Suppressor macrophage treated with lipopolysaccharide for 4 hours (primary cell): Measurements from ENCODE around the gene SPECC1.
A peak's percentile ranks its signal among the peaks of the same experiment; 100 is the strongest.
"Not testable (repeated sequence)": the region's sequence is repeated elsewhere in the genome, so short reads cannot be mapped to it uniquely, and the experiment has no call there.

ENCODE experiments used
- DNase-seq: peaks from one replicate; pipeline ENCODE4 v3.0.0-alpha.2; 2020

The SPECC1 gene

DNA sequence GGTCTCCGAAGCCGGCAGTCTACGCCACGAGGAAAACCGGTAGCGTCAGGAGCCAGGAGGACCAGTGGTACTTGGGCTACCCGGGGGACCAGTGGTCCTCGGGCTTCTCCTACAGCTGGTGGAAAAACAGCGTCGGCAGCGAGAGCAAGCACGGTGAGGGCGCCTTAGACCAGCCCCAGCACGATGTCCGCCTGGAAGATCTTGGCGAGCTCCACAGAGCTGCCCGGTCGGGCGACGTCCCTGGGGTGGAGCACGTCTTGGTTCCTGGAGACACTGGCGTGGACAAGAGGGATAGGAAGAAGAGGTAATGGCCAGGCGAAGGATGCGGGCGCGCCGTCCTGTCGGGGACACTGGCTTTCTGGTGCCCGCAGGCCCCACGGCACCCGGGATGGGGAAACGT, 312.2 kb downstream of the SPECC1 start:
- DNase-seq: not testable (repeated sequence)

DNA sequence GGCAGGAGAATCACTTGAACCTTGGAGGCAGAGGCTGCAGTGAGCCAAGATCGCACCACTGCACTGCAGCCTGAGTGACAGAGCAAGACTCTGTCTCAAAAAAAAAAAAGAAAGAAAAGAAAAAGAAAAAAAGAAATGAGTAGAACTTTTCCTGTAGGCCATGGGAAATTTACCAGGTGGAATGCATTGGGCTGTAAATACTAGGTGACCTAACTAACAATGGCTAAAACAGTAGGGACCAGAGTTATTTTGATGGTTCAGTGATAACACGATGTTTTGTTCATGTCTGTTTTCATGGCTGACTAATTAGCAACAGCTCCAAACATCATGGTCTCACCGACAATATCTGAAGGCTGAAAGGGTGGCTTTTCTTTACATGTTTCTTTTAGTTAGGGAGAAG, 318.6 kb downstream of the SPECC1 start:
- not testable (repeated sequence) for DNase-seq

DNA sequence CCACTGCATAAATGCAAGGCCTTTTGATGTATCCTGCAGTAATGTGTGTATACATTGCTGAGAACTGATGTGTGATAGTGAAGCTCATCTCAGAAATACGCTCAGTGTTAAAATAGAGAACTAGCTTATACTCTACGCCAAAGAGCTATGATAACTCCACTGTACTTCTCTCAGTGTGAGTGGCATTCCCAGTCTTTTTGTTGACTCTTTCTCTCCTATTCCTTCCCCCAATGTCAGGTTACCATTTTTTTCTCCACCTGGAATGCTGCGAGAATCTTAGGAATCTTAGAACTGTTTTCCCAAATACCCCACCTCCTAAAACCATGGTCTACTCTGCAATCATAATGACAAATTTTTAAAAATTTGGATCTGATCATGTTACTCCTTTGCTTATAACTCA, 342.2 kb downstream of the SPECC1 start:
- DNase-seq: not testable (repeated sequence)

DNA sequence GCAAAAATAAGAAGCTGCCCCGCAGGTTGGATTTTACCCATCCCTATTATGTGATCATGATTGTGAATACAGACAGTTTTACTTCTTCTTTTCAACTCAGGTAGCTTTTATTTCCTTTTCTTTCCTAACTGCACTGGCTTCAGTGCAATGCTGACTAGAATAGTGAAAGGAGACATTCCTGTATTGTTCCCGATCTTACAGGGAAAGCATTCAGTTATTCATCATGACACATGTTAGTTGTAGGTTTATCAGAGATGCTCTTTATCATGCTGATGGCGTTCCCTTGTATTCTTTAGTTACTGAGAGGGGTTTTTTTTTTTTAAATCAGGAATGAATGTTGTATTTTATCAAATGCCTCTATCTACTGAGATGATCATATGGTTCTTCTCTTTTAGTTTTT, 343.4 kb downstream of the SPECC1 start:
- not testable (repeated sequence) for DNase-seq

DNA sequence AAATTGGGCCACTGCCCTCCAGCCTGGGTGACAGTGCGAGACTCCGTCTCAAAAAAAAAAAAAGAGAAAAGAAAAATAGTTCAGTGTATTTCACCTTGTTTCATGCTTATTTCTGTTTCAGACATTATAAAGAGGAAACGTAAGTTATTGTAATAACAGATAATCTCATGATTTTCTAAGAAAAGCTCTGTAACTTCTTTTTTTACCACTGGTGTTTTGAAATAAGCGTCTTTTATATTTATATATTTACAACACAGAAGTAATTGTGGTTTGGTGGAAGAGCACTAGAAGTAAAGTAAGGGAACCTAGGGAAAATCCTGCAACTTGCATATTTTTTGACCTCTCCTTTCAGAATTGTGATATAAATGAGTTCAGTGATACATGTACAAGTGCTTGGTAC, 354.7 kb downstream of the SPECC1 start:
- peak; percentile 1 for DNase-seq
